Measurements from ENCODE around the gene FAM24B. TPM values are rescaled to one million over a fixed set of nuclear protein-coding genes. Genes with fewer than 3 reads are reported as not detected.
"Not testable (repeated sequence)": the region's sequence is repeated elsewhere in the genome, so short reads cannot be mapped to it uniquely, and the experiment has no call there.

FAM24B gene
- total and polyA plus RNA-seq, 5 donors: 0.47 to 1.4 (median 1.1) TPM

DNA sequence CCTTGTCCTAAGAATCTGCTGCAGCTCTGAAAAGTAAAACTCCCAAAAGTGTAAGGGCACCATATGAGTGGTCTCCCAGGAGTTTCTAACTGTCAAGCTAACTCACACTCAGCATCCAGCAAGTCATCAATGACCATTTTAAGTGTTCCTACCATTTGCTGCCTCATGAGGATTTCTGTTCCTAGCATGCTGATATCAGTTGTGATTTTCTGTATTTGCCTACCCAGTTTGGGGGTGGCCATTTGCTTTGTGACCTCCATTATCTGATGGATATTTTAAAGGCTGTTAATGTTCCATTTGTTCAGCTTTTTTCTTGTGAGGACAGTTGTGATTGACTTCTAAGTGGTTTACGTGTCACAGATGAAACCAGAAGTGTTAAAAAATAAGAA, 2.9 kb downstream of the FAM24B start:
- H3K27ac ChIP-seq (ENCODE audit: low read length): no peak overlapping the region
- ATAC-seq: no peak
- no peaks in the 10 kb centered on the region for H3K9me3 ChIP-seq (ENCODE audit: control insufficient read depth, low read length)
- WGBS: 89% methylated on average over 1 of the region's 1 CpG
- H3K4me3 ChIP-seq (ENCODE audit: low read length): no peak overlapping the region
- intact Hi-C loops (cut with DNase I): no loop called here
- no peaks in the 10 kb centered on the region for H3K27me3 ChIP-seq (ENCODE audit: control insufficient read depth, insufficient read depth)
- no peaks in the 10 kb centered on the region for H3K4me1 ChIP-seq (ENCODE audit: control insufficient read depth, insufficient read depth, low read length)
- no peak for DNase-seq

DNA sequence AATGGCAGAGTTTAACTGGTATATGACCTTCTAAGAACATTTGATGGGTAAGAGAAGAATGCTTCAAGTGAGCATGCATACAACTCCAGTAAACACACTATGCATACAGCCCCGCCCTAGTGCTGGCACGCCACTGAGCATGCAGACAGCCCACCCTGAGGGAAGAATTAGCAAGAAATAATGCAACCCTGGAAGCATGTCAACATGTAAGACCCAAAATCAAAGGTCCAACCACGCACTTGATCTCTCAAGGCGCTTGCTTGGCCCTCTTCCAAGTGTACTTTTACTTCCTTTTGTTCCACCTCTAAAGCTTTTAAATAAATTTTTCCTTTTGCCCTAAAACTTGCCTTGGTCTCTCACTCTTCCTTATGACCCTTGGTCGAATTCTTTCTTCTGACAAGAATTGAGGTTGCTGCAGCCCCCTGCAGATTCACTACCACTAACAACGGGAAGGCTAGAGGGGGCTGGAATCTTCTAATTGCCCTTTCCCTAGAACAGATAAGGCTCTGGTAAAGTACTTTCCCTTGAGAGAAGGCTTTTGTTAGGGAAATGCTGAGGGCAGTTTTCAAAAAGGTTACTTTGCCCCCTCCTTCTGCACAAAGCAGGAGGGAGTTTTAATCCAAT, 3.4 kb downstream of the FAM24B start:
- intact Hi-C loops (cut with DNase I): no loop called here
- DNase-seq (no peak), ATAC-seq (no peak)
- no peak overlapping the region for H3K27ac ChIP-seq (ENCODE audit: low read length)
- H3K4me1 ChIP-seq (ENCODE audit: control insufficient read depth, insufficient read depth, low read length): no peaks in the 10 kb centered on the region
- no peaks in the 10 kb centered on the region for H3K27me3 ChIP-seq (ENCODE audit: control insufficient read depth, insufficient read depth)
- no peak overlapping the region for H3K4me3 ChIP-seq (ENCODE audit: low read length)
- no peaks in the 10 kb centered on the region for H3K9me3 ChIP-seq (ENCODE audit: control insufficient read depth, low read length)
- 50% methylated on average over 6 of the region's 6 CpGs for WGBS

DNA sequence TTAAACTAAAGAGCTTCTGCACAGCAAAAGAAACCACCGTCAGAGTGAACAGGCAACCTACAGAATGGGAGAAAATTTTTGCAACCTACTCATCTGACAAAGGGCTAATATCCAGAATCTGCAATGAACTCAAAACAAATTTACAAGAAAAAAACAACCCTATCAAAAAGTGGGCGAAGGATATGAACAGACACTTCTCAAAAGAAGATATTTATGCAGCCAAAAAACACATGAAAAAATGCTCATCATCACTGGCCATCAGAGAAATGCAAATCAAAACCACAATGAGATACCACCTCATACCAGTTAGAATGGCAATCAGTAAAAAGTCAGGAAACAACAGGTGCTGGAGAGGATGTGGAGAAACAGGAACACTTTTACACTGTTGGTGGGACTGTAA, 7.4 kb downstream of the FAM24B start:
- ATAC-seq; H3K4me1 ChIP-seq (ENCODE audit: control insufficient read depth, insufficient read depth, low read length); H3K27me3 ChIP-seq (ENCODE audit: control insufficient read depth, insufficient read depth); H3K4me3 ChIP-seq (ENCODE audit: low read length); H3K9me3 ChIP-seq (ENCODE audit: control insufficient read depth, low read length); intact Hi-C loops (cut with DNase I); DNase-seq; H3K27ac ChIP-seq (ENCODE audit: low read length): not testable (repeated sequence)
- WGBS: 92% methylated on average over 1 of the region's 2 CpGs

DNA sequence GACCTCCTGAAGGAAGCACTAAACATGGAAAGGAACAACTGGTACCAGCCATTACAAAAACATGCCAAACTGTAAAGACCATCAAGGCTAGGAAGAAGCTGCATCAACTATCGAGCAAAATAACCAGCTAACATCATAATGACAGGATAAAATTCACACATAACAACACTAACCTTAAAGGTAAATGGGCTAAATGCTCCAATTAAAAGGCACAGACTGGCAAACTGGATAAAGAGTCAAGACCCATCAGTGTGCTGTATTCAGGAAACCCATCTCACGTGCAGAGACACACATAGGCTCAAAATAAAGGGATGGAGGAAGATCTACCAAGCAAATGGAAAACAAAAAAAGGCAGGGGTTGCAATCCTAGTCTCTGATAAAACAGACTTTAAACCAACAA, 10.6 kb downstream of the FAM24B start:
- H3K27ac ChIP-seq (ENCODE audit: low read length); DNase-seq; H3K4me3 ChIP-seq (ENCODE audit: low read length); ATAC-seq; H3K9me3 ChIP-seq (ENCODE audit: control insufficient read depth, low read length); H3K27me3 ChIP-seq (ENCODE audit: control insufficient read depth, insufficient read depth); intact Hi-C loops (cut with DNase I); H3K4me1 ChIP-seq (ENCODE audit: control insufficient read depth, insufficient read depth, low read length): not testable (repeated sequence)
- 92% methylated on average over 1 of the region's 2 CpGs for WGBS

DNA sequence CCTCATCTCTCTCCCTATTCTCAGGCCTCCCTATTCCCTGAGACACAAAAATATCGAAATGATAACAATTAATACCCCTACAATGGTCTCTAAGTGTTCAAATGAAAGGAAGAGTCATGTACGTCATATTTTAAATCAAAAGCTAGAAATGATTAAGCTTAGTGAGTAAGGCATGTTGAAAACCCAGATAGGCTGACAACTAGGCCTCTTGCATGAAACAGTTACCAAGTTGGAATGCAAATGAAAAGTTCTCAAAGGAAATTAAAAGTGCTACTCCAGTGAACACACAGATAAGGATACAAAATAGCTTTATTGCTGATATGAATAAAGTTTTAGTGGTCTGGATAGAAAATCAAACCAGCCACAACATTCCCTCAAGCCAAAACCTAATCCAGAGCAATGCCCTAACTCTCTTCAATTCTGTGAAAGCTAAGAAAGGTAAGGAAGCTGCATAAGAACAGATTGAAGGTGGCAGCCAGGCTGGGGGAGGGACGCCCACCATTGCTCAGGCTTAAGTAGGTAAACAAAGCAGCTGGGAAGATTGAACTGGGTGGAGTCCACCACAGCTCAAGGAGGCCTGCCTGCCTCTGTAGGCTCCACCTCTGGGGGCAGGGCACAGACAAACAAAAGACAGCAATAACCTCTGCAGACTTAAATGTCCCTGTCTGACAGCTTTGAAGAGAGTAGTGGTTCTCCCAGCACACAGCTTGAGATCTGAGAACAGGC, 12.5 kb downstream of the FAM24B start:
- H3K4me1 ChIP-seq (ENCODE audit: control insufficient read depth, insufficient read depth, low read length); DNase-seq; ATAC-seq; intact Hi-C loops (cut with DNase I); H3K4me3 ChIP-seq (ENCODE audit: low read length); H3K27ac ChIP-seq (ENCODE audit: low read length); H3K27me3 ChIP-seq (ENCODE audit: control insufficient read depth, insufficient read depth); H3K9me3 ChIP-seq (ENCODE audit: control insufficient read depth, low read length): not testable (repeated sequence)
- 87% methylated on average over 3 of the region's 3 CpGs for WGBS

DNA sequence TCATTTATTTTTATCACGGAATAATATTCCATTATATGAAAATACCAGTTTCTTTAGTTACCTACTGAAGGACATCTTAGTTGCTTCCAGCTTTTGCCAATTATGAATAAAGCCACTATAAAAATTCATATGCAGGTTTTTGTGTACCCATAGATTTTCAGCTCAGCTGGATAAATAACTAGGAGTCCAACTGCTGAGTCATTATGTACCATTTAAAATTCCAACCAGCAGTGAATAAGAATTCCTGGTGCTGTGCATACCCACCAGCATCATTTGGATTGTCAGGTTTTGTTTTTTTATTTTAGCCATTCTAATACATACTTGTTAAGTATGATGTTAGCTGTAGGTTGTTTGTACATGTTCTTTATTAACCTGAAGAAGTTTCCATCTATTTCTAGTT, 14.5 kb downstream of the FAM24B start:
- no peaks in the 10 kb centered on the region for H3K4me1 ChIP-seq (ENCODE audit: control insufficient read depth, insufficient read depth, low read length)
- no peaks in the 10 kb centered on the region for H3K27me3 ChIP-seq (ENCODE audit: control insufficient read depth, insufficient read depth)
- H3K27ac ChIP-seq (ENCODE audit: low read length): no peak overlapping the region
- H3K4me3 ChIP-seq (ENCODE audit: low read length): no peak overlapping the region
- no peak for DNase-seq
- ATAC-seq: no peak
- WGBS: 95% methylated on average over 1 of the region's 1 CpG
- intact Hi-C loops (cut with DNase I): no loop called here
- H3K9me3 ChIP-seq (ENCODE audit: control insufficient read depth, low read length): no peaks in the 10 kb centered on the region

DNA sequence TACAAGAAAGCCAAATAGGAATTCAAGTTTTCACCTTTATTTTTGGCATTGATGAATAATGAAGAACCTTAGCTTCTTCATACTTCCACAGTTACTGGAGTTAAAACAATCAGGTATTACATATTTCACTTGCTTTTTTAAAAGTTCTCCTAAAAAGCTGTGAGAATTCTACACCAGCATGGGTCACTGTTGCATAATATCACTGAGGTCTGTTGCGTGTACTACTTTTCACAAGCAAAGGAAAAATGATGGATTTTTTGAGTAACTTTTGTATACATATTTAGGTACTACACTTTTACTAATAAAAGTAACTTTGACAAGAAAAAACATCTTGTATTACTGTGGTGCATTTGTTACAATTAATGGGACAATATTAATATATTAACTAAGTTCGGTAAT, 15.2 kb downstream of the FAM24B start:
- H3K9me3 ChIP-seq (ENCODE audit: control insufficient read depth, low read length): no peaks in the 10 kb centered on the region
- H3K27me3 ChIP-seq (ENCODE audit: control insufficient read depth, insufficient read depth): no peaks in the 10 kb centered on the region
- no peaks in the 10 kb centered on the region for H3K4me1 ChIP-seq (ENCODE audit: control insufficient read depth, insufficient read depth, low read length)
- 92% methylated on average over 2 of the region's 2 CpGs for WGBS
- H3K27ac ChIP-seq (ENCODE audit: low read length): no peak overlapping the region
- no peak overlapping the region for H3K4me3 ChIP-seq (ENCODE audit: low read length)
- intact Hi-C loops (cut with DNase I): no loop called here
- DNase-seq: no peak
- no peak for ATAC-seq

DNA sequence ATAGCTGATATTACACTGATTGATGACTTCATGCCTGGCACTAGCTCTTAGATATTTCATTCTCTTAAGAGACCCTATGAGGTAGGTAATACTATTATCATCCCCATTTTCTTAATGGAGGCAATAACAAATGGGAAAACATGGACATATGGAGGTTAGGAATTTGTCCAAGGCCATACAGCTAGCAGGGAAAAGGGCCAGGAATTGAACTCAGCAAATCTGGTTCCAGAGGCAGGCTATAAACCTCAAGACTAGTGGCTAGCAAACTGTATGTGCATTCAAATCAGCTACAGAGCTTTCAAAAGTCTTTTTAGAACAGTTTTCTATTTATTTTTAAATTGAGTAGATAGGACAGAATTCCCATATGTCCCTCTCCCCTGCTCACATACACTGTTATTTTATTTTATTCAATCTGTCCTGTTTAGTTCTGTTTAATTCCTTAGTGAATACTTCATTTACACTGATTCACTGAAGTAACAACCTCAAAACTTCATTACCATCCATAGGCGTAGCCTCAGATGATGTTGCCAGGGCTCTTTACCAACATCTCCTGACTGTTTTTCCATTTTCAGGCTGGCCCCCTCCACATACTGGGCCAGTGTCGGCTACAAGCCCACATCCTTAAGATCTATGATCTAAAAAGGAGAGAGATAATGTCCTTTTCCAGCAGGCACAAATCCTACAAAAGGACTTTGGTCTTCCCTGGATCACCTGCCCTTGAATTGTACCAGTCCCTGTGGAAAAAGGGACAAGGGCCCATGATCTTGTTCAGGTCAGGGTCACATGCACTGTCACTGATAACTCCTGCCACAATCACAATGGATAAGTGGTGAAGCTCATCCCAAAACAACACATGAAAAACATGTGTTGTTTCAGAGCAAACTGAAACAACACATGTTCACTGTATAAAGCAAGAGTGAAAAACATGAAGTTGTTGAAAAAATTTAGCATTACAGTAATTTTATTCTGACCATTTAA, 15.9 kb downstream of the FAM24B start:
- H3K9me3 ChIP-seq (ENCODE audit: control insufficient read depth, low read length): no peaks in the 10 kb centered on the region
- no peak overlapping the region for H3K27ac ChIP-seq (ENCODE audit: low read length)
- H3K27me3 ChIP-seq (ENCODE audit: control insufficient read depth, insufficient read depth): no peaks in the 10 kb centered on the region
- ATAC-seq (no peak), DNase-seq (no peak)
- intact Hi-C loops (cut with DNase I): no loop called here
- WGBS: 88% methylated on average over 2 of the region's 2 CpGs
- H3K4me1 ChIP-seq (ENCODE audit: control insufficient read depth, insufficient read depth, low read length): no peaks in the 10 kb centered on the region
- no peak overlapping the region for H3K4me3 ChIP-seq (ENCODE audit: low read length)

DNA sequence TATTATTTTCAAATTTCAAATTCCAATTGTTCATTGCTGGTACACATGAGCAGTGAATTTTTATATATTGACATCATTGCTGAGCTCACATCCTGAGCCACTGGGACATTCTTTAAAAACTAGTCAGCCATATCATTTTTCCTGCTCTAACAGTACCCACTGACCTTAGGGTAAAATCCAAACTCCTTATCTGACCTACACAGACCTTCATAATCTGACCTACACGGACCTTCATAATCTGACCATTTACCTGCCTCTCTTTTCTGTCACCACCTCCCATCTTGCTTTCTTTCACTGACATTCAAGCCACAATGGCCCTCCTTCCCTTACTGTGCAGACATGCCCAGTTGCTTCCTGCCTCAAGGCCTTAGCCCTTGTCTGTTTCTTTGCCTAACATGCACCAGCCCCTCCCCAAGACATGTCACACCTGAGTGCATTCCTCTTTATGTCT, 17.6 kb downstream of the FAM24B start:
- Histone ChIP-seq H3K4me3 (ENCODE audit: low read length) (no peak overlapping the region), H3K27ac (ENCODE audit: low read length) (no peak overlapping the region), H3K4me1 (ENCODE audit: control insufficient read depth, insufficient read depth, low read length) (no peaks in the 10 kb centered on the region), H3K9me3 (ENCODE audit: control insufficient read depth, low read length) (no peaks in the 10 kb centered on the region), H3K27me3 (ENCODE audit: control insufficient read depth, insufficient read depth) (no peaks in the 10 kb centered on the region)
- DNase-seq (no peak), ATAC-seq (no peak)
- intact Hi-C loops (cut with DNase I): no loop called here
- WGBS: 19% methylated on average over 1 of the region's 1 CpG

DNA sequence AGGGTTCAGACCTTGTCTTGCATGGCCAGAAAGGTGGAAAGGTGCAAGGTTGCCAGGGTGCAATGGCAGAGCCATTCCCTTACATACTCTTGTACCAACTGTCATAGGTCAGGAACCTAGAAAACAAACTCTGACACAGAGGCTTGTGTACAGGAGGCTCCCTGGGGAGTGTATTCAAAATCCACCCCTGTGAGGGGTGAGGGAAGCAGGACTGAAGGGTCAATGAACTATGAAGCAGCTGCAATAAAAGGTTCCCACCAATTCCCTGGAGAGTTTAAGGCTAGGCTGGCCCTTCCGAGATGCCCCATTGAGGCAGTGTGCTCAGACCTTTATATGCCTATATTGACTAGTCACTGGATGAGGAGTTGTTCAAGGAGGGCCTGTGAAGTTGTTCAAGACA, 19.9 kb downstream of the FAM24B start:
- Histone ChIP-seq H3K4me1 (ENCODE audit: control insufficient read depth, insufficient read depth, low read length) (no peaks in the 10 kb centered on the region), H3K9me3 (ENCODE audit: control insufficient read depth, low read length) (no peaks in the 10 kb centered on the region), H3K27ac (ENCODE audit: low read length) (no peak overlapping the region), H3K27me3 (ENCODE audit: control insufficient read depth, insufficient read depth) (no peaks in the 10 kb centered on the region), H3K4me3 (ENCODE audit: low read length) (no peak overlapping the region)
- ATAC-seq (no peak), DNase-seq (no peak)
- intact Hi-C loops (cut with DNase I): no loop called here
- WGBS: 90% methylated on average over 1 of the region's 1 CpG

DNA sequence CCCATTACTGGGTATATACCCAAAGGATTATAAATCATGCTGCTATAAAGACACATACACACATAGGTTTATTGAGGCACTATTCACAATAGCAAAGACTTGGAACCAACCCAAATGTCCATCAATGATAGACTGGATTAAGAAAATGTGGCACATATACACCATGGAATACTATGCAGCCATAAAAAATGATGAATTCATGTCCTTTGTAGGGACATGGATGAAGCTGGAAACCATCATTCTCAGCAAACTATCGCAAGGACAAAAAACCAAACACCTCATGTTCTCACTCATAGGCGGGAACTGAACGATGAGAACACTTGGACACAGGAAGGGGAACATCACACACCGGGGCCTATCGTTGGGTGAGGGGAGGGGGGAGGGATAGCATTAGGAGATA, 21.3 kb downstream of the FAM24B start:
- 93% methylated on average over 5 of the region's 5 CpGs for WGBS
- H3K4me1 ChIP-seq (ENCODE audit: control insufficient read depth, insufficient read depth, low read length); intact Hi-C loops (cut with DNase I); H3K27ac ChIP-seq (ENCODE audit: low read length); H3K27me3 ChIP-seq (ENCODE audit: control insufficient read depth, insufficient read depth); DNase-seq; ATAC-seq; H3K4me3 ChIP-seq (ENCODE audit: low read length); H3K9me3 ChIP-seq (ENCODE audit: control insufficient read depth, low read length): not testable (repeated sequence)
